GM23338 (cell line): ENCODE results near the gene CHST13. TPM values are rescaled to one million over a fixed set of nuclear protein-coding genes. Genes with fewer than 3 reads are reported as not detected.
A peak's percentile ranks its signal among the peaks of the same experiment; 100 is the strongest.

ENCODE experiments used
- ATAC-seq: fragments of 200-7000 bp; cut with Tn5 transposase; 3 replicates; pipeline ENCODE4 v1.9.1; 2020
- DNase-seq: peaks from one replicate; pipeline ENCODE4 v3.0.0-alpha.2; 2015; ENCODE audit warnings: low spot score
- H2AFZ ChIP-seq: fragments of 200-600 bp; sonication (generic); 2 replicates; pipeline ENCODE4 v1.8.0; 2016; ENCODE audit warnings: antibody characterized with exemption, mild to moderate bottlenecking, moderate library complexity
- H3F3A ChIP-seq: fragments of 200-600 bp; sonication (generic); replicated peaks from 2 replicates; pipeline ENCODE4 v1.8.0; 2017; ENCODE audit warnings: antibody characterized with exemption, mixed run types, low read depth
- H3K27ac ChIP-seq: fragments of 200-600 bp; sonication (generic); 2 replicates; pipeline ENCODE4 v1.6.1; 2016; ENCODE audit warnings: low read depth
- H3K27me3 ChIP-seq: fragments of 200-600 bp; sonication (generic); 2 replicates; pipeline ENCODE4 v1.8.0; 2016; ENCODE audit warnings: mild to moderate bottlenecking, mixed run types, moderate library complexity; ENCODE audit not compliant: insufficient read depth
- H3K36me3 ChIP-seq: fragments of 200-600 bp; sonication (generic); 2 replicates; pipeline ENCODE4 v1.8.0; 2016; ENCODE audit warnings: mild to moderate bottlenecking; ENCODE audit not compliant: insufficient read depth
- H3K4me1 ChIP-seq: fragments of 200-600 bp; sonication (generic); 2 replicates; pipeline ENCODE4 v1.8.0; 2016; ENCODE audit warnings: mild to moderate bottlenecking, moderate library complexity; ENCODE audit not compliant: insufficient read depth
- H3K4me2 ChIP-seq: fragments of 200-600 bp; sonication (generic); 2 replicates; pipeline ENCODE4 v1.7.1; 2017; ENCODE audit warnings: mixed run types
- H3K4me3 ChIP-seq: fragments of 200-600 bp; sonication (generic); 2 replicates; pipeline ENCODE4 v1.6.1; 2016; ENCODE audit warnings: mixed run types
- H3K79me2 ChIP-seq: fragments of 200-600 bp; sonication (generic); replicated peaks from 2 replicates; pipeline ENCODE4 v1.8.0; 2017; ENCODE audit warnings: mild to moderate bottlenecking; ENCODE audit not compliant: insufficient read depth
- H3K9me2 ChIP-seq: fragments of 200-600 bp; sonication (generic); 2 replicates; pipeline ENCODE4 v1.8.0; 2017; ENCODE audit not compliant: insufficient read depth
- H4K20me1 ChIP-seq: fragments of 200-600 bp; sonication (generic); replicated peaks from 2 replicates; pipeline ENCODE4 v1.8.0; 2017; ENCODE audit warnings: mild to moderate bottlenecking; ENCODE audit not compliant: insufficient read depth
- H3K27ac Mint-ChIP-seq: 2 replicates; pipeline ENCODE4 v1.8.0; 2020; ENCODE audit warnings: inconsistent platforms, mild to moderate bottlenecking, moderate library complexity, mixed read lengths
- H3K27me3 Mint-ChIP-seq: 3 replicates; pipeline ENCODE4 v1.8.0; 2022; ENCODE audit warnings: low read depth, mild to moderate bottlenecking, moderate library complexity, mixed read lengths, inconsistent platforms; ENCODE audit not compliant: insufficient read depth, poor library complexity
- H3K36me3 Mint-ChIP-seq: 3 replicates; pipeline ENCODE4 v1.8.0; 2021; ENCODE audit warnings: low read depth, mild to moderate bottlenecking, inconsistent platforms, moderate library complexity, mixed read lengths
- H3K4me1 Mint-ChIP-seq: 3 replicates; pipeline ENCODE4 v1.8.0; 2020; ENCODE audit warnings: mild to moderate bottlenecking, inconsistent platforms, mixed read lengths
- H3K4me3 Mint-ChIP-seq: 3 replicates; pipeline ENCODE4 v1.8.0; 2021; ENCODE audit warnings: moderate library complexity, mild to moderate bottlenecking, inconsistent platforms, mixed read lengths
- H3K9me3 Mint-ChIP-seq: 3 replicates; pipeline ENCODE4 v1.8.0; 2020; ENCODE audit warnings: moderate library complexity, mild to moderate bottlenecking, inconsistent platforms, mixed read lengths
- CREB1 ChIP-seq: fragments of 250-450 bp; sonication (Bioruptor Pico); IDR thresholded peaks from 2 replicates; pipeline ENCODE4 v1.5.0; 2020; ENCODE audit warnings: low read depth, mild to moderate bottlenecking, moderate library complexity
- EZH2 ChIP-seq: fragments of 200-600 bp; sonication (generic); IDR thresholded peaks from one replicate; pipeline ENCODE4 v1.8.0; 2017; ENCODE audit warnings: antibody characterized with exemption, mild to moderate bottlenecking, low read depth; ENCODE audit not compliant: unreplicated experiment
- EZH2phosphoT487 ChIP-seq: fragments of 200-600 bp; sonication (generic); IDR thresholded peaks from one replicate; pipeline ENCODE4 v1.8.1; 2018; ENCODE audit warnings: antibody characterized with exemption; ENCODE audit not compliant: unreplicated experiment
- JUNB ChIP-seq: IDR thresholded peaks from one replicate; pipeline ENCODE4 v1.6.1; 2016; ENCODE audit warnings: antibody characterized with exemption; ENCODE audit not compliant: unreplicated experiment
- NANOG ChIP-seq: IDR thresholded peaks from 2 replicates; pipeline ENCODE4 v1.6.1; 2016; ENCODE audit warnings: antibody characterized with exemption, borderline replicate concordance
- POLR2AphosphoS5 ChIP-seq: IDR thresholded peaks from 2 replicates; pipeline ENCODE4 v1.6.1; 2016; ENCODE audit warnings: antibody characterized with exemption, low read depth
- STAT1 ChIP-seq: IDR thresholded peaks from one replicate; pipeline ENCODE4 v1.6.1; 2016; ENCODE audit warnings: antibody characterized with exemption; ENCODE audit not compliant: unreplicated experiment
- ZNF114 ChIP-seq: fragments of 250-450 bp; sonication (Bioruptor Pico); IDR thresholded peaks from 2 replicates; pipeline ENCODE4 v1.5.0; 2020; ENCODE audit warnings: mild to moderate bottlenecking, moderate library complexity
- ZNF331 ChIP-seq: fragments of 250-450 bp; sonication (Bioruptor Pico); IDR thresholded peaks from 2 replicates; pipeline ENCODE4 v1.5.0; 2020; ENCODE audit warnings: low read depth, mild to moderate bottlenecking, moderate library complexity
- polyA plus RNA-seq: library from polyadenylated mRNA; unstranded; fragments of >200 nt; fragmentation: Nextera tagmentation; extraction: Ambion mirVana; gene quantifications from 2 replicates; pipeline ENCODE4 v1.2.1, GENCODE V29; 2016
- total RNA-seq: library from RNA; depleted of rRNA; stranded (reverse); fragments of >200 nt; shearing (Covaris generic); gene quantifications from 2 replicates; pipeline ENCODE4 v1.2.3, GENCODE V29; 2014
- TF ChIP-seq, protein P1 (sequence below): IDR thresholded peaks from 2 replicates; pipeline ENCODE4 v1.6.1; 2016; ENCODE audit warnings: antibody characterized with exemption
- TF ChIP-seq, protein P2 (sequence below), 2 experiments: fragments of 200-600 bp in 1 of 2; sonication (generic) in 1 of 2; conservative IDR thresholded peaks; 2 replicates each; pipeline versions ENCODE4 v1.5.1 to v1.6.1; 2016 to 2017; ENCODE audit warnings: antibody characterized with exemption in 2 of 2, low read depth in 2 of 2, mild to moderate bottlenecking in 2 of 2, moderate library complexity in 1 of 2
- TF ChIP-seq, protein P3 (sequence below): IDR thresholded peaks from one replicate; pipeline ENCODE4 v1.6.1; 2018; ENCODE audit warnings: antibody characterized with exemption; ENCODE audit not compliant: unreplicated experiment

The CHST13 gene
- total and polyA plus RNA-seq, 2 experiments from 2014 or later: 3.7 to 8.4 TPM

DNA sequence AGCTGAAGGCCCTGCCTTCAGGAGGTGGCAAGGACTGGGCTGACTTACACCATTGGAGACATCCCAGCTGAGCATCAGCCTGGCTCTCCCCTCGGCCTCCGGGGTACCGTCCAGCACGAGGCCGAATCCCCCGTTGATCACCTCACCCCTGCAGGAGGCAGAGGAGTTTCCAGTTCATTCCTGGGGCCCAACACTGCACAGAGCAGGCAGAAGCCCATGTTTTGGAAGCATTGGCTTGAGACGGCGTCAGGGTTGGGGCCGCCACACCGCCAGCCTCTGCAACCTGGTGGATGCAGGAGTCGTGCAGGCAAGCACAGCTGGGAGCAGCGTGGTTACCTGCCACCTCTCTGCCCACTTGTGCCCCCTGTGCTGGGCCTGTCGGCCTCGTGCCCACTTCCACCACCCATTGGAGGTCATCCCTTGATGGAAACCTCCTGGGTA is 40.6 kb upstream of the CHST13 start (continued):
- TF ChIP-seq, protein P1, sequence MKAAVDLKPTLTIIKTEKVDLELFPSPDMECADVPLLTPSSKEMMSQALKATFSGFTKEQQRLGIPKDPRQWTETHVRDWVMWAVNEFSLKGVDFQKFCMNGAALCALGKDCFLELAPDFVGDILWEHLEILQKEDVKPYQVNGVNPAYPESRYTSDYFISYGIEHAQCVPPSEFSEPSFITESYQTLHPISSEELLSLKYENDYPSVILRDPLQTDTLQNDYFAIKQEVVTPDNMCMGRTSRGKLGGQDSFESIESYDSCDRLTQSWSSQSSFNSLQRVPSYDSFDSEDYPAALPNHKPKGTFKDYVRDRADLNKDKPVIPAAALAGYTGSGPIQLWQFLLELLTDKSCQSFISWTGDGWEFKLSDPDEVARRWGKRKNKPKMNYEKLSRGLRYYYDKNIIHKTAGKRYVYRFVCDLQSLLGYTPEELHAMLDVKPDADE: no peak
- no peak for TF ChIP-seq EZH2
- TF ChIP-seq NANOG: no peak
- no peak for TF ChIP-seq CREB1 (CRISPR knock-in tag)
- TF ChIP-seq, protein P2, sequence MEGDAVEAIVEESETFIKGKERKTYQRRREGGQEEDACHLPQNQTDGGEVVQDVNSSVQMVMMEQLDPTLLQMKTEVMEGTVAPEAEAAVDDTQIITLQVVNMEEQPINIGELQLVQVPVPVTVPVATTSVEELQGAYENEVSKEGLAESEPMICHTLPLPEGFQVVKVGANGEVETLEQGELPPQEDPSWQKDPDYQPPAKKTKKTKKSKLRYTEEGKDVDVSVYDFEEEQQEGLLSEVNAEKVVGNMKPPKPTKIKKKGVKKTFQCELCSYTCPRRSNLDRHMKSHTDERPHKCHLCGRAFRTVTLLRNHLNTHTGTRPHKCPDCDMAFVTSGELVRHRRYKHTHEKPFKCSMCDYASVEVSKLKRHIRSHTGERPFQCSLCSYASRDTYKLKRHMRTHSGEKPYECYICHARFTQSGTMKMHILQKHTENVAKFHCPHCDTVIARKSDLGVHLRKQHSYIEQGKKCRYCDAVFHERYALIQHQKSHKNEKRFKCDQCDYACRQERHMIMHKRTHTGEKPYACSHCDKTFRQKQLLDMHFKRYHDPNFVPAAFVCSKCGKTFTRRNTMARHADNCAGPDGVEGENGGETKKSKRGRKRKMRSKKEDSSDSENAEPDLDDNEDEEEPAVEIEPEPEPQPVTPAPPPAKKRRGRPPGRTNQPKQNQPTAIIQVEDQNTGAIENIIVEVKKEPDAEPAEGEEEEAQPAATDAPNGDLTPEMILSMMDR (conservative IDR thresholded peaks at IDR 0.05; ENCODE audit: low read depth in 2 of 2): no peak
- no peak for TF ChIP-seq ZNF114 (CRISPR knock-in tag)
- TF ChIP-seq POLR2AphosphoS5: no peak
- no peak for TF ChIP-seq ZNF331 (CRISPR knock-in tag)
- TF ChIP-seq EZH2phosphoT487: no peak
- TF ChIP-seq STAT1: no peak
- TF ChIP-seq, protein P3, sequence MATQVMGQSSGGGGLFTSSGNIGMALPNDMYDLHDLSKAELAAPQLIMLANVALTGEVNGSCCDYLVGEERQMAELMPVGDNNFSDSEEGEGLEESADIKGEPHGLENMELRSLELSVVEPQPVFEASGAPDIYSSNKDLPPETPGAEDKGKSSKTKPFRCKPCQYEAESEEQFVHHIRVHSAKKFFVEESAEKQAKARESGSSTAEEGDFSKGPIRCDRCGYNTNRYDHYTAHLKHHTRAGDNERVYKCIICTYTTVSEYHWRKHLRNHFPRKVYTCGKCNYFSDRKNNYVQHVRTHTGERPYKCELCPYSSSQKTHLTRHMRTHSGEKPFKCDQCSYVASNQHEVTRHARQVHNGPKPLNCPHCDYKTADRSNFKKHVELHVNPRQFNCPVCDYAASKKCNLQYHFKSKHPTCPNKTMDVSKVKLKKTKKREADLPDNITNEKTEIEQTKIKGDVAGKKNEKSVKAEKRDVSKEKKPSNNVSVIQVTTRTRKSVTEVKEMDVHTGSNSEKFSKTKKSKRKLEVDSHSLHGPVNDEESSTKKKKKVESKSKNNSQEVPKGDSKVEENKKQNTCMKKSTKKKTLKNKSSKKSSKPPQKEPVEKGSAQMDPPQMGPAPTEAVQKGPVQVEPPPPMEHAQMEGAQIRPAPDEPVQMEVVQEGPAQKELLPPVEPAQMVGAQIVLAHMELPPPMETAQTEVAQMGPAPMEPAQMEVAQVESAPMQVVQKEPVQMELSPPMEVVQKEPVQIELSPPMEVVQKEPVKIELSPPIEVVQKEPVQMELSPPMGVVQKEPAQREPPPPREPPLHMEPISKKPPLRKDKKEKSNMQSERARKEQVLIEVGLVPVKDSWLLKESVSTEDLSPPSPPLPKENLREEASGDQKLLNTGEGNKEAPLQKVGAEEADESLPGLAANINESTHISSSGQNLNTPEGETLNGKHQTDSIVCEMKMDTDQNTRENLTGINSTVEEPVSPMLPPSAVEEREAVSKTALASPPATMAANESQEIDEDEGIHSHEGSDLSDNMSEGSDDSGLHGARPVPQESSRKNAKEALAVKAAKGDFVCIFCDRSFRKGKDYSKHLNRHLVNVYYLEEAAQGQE: no peak

DNA sequence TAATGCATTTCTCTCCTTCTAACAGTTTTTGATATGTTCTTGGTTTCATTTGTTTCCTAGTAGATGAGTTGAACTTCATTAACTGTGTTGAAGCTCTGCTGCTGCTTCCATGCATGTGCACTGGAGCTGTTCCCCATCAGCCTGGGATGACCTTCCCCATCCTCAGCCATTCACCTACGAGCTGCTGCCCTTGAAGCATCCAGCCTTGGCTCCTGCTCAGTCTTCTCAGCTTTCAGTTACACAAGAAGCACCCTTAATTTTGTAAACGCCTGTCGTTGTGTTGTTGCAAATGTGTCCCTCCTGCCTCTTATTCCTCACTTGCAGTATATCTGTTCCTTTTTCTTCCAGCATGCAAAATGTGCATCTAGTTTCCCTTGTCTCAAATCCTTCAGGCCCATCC is 39.8 kb upstream of the CHST13 start:
- Mint-ChIP-seq H3K36me3 (no peaks in the 10 kb centered on the region), H3K4me3 (no peak overlapping the region), H3K27ac (peak overlapping the region; percentile 66; the same call in 1 of the 2 replicates), H3K4me1 (peaks cover 38% of the 10 kb centered on the region), H3K27me3 (peaks cover 5% of the 10 kb centered on the region), H3K9me3 (no peaks in the 10 kb centered on the region)
- Histone ChIP-seq H3K4me1 (peaks cover 17% of the 10 kb centered on the region), H3K79me2 (no peaks in the 10 kb centered on the region), H3K4me2 (0 out of 2 replicates have a peak overlapping the region, but pooled peaks have one; percentile 60), H3K4me3 (no peak overlapping the region), H4K20me1 (no peaks in the 10 kb centered on the region), H2AFZ (peak overlapping the region; percentile 85), H3K27me3 (no peaks in the 10 kb centered on the region), H3K36me3 (no peaks in the 10 kb centered on the region), H3K27ac (no peak overlapping the region), H3K9me2 (no peaks in the 10 kb centered on the region), H3F3A (no peaks in the 10 kb centered on the region)
- TF ChIP-seq EZH2phosphoT487 (no peak), CREB1 (CRISPR knock-in tag) (no peak), EZH2 (no peak), JUNB (no peak), POLR2AphosphoS5 (no peak), NANOG (no peak), ZNF114 (CRISPR knock-in tag) (no peak), STAT1 (no peak)
- TF ChIP-seq, protein P2 (conservative IDR thresholded peaks at IDR 0.05; ENCODE audit: low read depth in 2 of 2): no peak
- ATAC-seq: no peak
- DNase-seq: no peak
